SW480 (cell line): ENCODE data around the gene F11R.
A peak's percentile ranks its signal among the peaks of the same experiment; 100 is the strongest.
"Not testable (repeated sequence)": the region's sequence is repeated elsewhere in the genome, so short reads cannot be mapped to it uniquely, and the experiment has no call there.

Source experiments
- DNase-seq: peaks from one replicate; pipeline ENCODE4 v3.0.0-alpha.2; 2016; ENCODE audit warnings: low spot score

F11R gene

DNA sequence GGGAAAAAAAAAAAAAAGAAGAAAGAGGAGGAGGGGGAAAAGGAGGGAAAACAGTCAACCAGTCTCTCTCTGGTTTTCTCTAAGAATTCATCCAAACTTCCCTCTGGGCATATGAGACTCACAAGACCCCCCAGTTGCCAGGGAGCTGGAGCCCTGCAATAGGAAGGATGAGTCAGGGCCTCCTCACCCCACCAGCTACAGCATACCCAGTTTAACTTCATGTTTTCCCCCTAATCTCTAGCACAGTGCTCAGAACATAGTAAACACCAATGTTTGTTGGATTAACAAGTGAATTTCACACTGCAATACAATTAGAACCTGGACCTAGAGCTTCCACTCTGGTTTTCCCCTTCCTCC, 7.8 kb downstream of the F11R start:
- DNase-seq = no peak

DNA sequence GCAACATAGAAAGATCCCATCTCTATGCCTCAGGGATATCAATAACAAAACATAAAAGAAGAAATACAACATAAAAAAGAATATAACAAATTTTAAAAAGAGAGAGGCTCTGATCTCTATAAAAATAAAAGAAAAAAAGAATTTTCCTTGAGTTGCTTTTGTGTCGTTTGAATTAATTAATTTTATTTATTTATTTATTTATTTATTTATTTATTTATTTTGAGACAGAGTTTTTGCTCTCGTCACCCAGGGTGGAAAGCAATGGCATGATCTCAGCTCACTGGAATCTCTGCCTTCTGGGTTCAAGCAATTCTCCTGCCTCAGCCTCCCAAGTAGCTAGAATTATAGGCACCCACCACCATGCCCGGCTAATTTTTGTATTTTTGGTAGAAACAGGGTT, 8.5 kb downstream of the F11R start:
- no peak for DNase-seq

DNA sequence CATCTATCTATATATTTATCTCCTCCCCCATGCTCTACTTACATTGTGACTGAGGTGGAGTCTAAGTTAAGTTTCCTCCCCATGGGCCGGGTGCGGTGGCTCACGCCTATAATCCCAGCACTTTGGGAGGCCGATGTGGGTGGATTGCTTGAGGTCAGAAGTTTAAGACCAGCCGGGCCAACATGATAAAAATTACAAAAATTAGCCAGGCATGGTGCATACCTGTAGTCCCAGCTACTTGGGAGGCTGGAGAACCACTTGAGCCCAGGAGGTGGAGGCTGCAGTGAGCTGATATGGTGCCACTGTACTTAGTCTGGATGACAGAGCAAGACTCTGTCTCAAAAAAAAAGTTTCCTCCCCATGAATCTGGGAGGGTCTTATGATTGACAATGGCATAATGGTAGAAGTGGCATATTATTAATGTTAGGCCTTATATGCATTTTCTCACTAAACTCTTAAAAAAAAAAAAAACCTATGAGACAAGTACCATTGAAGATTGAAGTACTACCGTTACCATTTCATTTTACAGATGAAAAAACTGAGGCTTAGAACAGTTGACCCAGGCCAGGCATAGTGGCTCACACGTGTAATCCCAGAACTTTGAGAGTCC, 11.2 kb downstream of the F11R start:
- DNase-seq = no peak

DNA sequence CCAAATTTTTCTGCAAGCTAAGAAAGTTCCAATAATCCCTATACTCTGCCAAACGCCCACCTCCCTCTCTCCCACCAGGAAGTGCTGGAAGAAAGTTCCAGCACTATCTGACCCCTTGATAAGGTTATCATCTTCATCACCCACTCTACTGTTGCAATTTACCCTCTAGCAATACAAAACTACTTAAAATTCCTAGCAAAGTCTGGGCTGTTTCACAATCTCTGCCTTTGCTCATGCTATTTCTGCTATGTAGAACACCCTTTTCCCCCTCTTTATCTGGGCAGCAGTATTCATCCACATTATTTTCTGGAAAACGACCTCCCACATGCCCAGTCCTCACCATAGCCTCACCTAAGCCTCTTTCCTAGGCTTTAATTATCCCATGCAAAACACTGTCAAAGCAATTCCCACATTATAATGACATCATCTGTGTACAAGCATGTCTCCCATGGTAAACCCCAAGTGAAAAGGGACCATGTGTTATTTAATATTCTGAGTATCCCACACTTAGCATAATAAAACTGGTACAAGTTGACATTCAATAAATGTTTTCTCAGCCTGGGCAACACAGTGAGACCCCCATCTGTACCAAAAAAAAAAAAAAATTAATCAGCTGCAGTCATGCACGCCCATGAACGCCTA, 12.0 kb downstream of the F11R start:
- no peak for DNase-seq

DNA sequence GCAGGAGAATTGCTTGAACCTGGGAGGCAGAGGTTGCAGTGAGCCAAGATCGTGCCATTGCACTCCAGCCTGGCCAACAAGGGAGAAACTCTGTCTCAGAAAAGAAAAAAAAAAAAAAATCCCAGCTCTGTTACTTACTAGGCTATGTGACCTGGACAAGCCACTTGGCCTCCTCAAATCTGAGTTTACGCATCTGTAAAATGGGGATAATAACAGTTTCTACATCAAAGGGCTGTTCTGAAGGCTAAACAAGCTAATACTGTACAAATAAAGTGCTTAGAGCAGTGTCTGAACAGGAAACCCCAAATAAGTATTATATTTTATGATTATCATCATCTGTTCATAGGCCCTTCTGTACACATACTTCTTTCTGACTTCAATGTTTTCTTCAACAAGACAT, 13.6 kb downstream of the F11R start:
- DNase-seq = no peak

DNA sequence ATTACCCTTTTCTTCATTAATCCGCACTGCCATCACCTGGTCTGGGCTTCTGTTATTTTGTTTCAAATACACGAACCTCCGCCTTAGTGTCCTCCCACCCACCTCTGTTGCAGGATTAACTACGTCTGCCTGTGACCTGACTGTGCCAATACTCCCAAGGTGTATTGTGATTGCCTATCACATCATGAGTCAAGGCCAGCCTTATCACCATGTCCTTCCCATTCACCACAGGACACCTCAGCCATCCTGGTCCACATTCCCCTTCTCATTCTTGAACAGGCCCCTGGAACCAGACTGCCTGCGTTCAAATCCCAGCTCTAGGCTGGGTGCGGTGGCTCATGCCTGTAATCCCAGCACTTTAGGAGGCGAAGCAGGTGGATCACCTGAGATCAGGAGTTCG, 14.4 kb downstream of the F11R start:
- DNase-seq = no peak

DNA sequence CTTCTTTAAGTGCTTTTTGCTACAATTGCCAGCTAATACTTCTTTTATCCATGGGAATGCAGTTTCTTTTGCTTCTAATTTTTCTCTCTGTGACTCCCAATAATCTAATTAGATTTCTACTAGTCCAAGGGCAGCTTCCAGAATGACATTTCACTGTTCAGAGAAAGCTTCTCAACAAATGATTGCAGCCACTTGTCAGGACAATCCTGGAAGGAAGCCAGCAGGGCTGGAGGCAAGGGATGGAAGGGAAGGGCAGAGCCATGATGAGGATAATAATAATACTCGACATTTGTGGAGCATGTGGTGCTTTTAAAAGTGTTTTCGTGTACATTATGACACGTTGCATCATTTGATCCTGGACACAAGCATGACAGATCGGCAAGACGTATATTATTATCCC, 19.4 kb downstream of the F11R start:
- no peak for DNase-seq

DNA sequence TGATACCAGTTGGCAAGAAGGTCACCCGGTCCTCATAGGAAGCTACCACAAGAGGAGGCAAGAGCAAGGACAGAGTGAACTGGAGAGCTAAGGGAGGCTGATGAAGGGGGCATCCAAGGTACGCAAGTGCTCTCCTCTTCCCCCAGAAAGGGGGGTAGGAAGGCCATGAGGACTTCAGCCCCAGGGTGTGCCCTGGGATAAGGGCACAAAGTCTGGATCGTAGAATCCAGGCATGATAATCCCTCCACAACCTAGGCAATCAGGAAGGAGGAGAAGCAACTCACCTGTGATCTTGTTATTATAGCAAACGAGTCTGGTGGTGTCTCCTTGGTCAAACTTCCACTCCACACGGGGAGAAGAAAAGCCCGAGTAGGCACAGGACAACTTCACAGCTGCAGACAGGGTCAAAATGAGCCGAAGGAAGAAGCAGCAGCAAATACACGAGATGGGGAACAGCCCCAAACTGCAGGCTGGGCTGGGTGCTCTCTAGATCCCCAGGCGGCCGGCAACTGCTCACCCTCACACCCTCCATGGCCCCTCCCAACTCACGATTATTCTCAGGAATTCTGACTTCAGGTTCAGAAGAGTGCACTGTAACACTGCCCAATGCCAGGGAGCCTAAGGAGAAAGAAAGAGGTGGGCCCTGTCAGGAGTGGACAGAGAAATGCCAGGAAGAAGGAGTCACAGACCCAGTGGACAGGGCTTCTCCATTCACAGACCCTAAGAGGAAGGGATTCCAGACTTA, 20.0 kb downstream of the F11R start:
- no peak for DNase-seq

DNA sequence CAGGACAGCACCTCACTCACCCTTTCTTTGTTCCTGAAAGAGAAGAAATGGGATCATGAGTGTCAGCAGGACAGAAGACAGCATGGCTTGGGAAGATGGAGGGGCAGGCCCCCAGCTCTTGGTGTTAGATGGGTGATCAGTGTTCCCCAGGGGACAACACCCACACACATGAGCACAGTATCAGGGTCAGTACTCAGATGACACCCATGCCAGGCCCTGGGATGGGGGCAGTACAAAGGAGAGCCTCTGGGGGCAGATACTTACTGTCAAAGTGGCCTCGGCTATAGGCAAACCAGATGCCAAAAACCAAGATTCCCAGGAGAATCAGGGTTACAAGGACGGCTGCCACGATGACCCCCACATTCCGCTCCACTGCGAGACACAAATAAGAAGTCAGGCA, 21.6 kb downstream of the F11R start:
- DNase-seq = no peak

DNA sequence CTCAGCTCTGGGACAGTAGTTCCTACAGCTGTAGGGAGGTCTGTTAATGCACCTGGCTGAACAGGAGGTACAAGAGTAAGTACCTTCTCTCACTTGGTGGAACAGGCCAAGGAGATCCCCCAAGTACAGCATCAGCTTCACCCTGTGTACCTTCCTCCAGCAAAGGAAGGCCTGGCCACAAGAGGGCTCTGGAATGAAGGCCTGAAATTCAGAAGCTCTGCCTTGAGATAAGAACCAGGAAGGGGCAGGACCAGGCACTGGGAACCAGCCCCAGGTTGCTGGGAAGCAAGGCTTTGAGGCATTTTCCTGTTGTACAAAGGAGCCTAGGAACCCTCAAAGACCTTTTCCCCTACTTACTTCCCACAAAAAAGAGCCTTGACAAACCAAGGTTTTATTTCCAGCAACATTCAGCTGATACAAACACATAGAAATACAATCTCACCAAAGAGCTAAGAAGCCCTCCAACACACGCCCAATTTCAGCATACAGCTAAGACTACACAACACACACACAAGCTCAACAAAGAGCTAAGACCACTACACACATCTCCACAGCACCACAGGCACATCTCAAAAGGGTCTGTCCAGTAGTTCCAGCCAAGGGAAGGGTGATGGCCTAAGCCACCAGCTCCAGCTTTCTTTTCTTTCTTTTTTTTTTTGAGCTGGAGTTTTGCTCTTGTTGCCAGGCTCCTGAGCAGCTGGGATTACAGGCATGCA, 23.5 kb downstream of the F11R start:
- peak; percentile 38 for DNase-seq

DNA sequence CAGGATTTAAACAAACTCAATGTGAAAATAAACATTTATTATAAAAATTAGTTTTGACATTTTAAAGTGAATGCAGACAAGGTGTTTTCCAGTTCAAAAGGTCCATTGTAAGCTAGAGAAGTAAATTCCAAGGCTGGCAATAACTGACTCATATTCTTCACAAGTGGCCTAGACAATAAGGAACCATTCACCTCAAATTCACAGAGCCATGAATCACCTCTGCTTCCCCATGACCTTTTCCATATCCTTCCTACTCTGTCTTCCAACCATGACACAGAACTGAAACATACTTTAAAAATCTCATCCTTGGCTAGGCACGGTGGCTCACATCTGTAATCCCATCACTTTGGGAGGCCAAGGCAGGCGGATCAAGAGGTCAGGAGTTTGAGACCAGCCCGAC, 24.8 kb downstream of the F11R start:
- DNase-seq = peak; percentile 32

DNA sequence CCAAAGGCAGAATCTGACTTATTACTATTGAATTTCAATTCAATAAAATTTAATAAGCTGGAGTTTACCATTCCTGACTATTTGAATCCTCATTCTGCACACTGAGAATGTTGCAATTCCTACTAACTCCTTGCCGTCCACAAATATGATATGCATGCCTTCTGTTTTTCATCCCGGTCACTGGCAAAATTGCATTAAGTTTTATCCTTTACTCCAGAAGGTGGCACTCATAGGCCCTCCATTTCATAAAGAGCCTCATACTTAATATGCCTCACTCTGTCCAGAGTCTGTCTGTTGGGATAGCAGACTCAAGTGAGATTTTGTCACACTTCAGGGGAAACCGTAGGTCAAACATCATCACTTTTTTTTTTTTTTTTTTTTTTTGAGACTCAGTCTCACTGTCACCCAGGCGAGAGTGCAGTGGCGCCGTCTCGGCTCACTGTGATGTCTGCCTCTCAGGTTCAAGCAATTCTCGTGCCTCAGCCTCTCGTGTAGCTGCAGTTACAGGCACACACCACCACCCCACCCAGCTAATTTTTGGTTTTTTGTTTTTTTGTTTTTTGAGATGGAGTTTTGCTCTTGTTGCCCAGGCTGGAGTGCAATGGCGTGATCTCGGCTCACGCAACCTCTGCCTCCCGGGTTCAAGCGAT, 27.3 kb downstream of the F11R start:
- peak; percentile 48 for DNase-seq

DNA sequence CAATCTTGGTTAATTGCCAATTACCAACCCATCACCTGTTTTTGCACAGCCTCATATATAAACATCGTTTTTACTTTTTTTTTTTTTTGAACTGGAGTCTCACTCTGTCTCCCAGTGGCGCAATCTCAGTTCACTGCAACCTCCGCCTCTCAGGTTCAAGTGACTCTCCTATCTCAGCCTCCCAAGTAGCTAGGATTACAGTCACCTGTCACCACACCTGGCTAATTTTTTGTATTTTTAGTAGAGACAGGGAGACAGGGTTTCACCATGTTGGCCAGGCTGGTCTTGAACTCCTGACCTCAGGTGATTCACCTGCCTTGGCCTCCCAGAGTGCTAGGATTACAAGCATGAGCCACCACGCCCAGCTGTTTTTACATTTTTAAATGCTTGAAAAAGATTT, 28.9 kb downstream of the F11R start:
- DNase-seq = not testable (repeated sequence)

DNA sequence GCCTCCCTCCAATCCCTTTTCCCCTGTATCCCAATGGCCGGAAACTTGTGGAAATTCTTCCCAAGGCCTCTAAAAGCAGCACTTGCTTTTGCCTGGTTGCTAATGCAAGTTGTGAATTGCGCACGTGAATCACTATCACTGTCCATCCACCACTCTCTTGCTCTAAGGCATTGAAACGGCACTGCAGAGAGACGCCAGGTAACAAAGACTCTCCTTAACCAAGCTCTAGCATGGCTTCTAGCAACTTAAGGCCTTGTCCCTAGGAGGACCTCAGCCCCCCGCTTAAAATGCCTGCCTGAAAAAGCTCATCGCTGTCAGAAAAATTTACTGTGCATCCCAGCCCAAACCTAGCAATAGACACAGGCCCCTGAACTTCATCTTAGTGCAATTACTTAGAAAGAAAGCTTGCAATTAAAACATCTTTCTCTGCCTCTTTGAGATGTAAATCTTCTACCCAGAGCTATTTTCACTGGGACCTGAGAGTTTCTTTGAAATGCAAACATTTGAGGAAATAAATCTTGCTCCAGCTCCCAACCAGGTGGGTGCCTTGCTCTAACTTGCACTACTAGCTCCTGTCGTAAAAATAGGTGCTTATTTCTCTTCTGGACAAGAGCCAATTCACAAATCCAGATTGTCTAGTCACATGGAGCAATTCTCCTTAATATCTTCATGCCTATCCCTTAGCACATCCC, 33.4 kb downstream of the F11R start:
- DNase-seq = no peak

DNA sequence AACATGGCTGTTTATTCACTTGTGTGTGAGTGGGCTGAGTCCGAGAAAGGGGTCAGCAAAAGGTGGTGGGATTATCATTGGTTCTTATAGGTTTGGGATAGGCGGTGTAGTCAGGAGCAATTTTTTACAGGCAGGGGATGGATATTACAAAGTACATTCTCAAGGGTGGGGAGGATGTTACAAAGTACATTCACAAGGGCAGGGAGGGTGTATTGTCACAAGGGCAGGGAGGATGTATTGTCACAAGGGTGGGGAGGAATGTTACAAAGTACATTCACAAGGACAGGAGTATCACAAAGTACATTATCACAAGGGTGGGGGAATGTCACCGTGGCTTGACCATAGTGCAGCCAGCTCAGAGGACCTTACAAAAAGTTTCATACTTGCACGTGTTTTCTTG, 35.2 kb downstream of the F11R start:
- DNase-seq = no peak

DNA sequence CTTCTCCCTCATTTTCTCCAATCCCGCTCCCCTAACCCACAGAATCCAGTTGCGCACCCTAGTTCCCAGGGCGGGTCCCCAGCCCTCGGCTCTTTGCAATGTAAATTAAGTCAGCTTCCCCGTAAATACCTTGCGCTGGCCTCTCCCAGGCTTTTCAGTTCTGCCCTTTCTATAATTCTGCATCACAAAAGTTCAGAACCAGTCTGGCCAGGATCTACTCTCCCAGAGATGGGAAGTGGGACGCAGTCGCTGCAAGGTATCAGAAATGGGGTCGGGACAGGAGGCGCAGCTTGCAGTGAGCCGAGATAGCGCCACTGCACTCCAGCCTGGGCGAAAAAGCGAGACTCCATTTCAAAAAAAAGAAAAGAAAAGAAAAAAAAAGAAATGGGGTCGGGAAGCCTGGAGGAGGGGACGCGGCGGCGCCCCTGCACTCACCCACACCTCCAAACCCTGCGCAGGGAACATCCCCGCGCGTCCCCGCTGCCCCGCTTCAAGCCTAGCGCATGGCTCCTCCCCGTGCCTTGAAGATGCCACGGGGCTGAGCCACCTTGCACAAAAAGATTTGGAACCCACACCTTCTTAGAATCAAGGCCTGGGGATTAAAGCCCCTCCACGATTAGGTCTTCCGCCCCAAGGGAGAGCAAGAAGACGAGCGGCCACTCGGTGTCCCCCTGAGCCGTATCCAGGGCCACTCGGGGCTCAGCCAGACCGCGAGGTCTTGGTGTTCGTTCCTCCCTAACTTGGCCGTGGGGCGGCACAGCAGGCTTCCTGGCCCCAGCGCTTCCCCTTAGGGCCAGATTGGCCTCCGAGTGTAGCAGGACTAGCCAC, 39.2 kb downstream of the F11R start:
- no peak for DNase-seq

DNA sequence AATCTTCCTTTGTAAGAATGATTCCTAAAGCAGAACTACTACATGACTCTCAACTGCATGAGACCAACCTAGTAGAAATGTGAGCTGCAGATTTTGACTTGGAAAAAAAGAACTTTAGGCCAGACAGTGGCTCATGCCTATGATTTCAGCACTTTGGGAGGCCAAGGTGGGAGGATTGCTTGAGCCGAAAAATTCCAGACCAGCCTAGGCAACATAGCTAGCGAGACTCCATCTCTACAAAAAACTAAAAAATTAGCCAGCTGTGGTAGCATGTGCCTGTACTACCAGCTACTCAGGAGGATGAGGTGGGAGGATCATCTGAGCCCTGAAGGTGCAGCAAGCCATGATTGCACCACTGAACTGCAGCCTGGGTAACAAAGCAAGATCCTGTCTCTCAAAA, 41.7 kb downstream of the F11R start:
- DNase-seq = no peak

DNA sequence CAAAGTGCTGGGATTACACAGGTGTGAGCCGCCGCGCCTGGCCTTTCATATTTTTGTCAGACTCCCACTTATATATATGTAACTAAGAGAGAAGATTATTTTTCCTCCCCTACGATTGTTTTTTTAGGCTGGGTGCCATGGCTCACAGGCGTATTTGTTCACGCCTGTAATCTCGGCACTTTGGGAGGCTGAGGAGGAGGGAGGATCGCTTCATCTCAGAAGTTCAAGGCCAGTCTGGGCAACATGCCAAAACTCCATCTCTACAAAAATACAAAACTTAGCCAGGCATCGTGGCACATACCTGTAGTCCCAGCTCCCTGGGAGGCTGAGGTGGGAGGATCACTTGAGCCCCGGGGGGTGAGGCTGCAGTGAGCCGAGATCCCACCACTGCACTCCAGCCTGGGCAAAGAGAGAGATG, 42.4 kb downstream of the F11R start:
- no peak for DNase-seq

DNA sequence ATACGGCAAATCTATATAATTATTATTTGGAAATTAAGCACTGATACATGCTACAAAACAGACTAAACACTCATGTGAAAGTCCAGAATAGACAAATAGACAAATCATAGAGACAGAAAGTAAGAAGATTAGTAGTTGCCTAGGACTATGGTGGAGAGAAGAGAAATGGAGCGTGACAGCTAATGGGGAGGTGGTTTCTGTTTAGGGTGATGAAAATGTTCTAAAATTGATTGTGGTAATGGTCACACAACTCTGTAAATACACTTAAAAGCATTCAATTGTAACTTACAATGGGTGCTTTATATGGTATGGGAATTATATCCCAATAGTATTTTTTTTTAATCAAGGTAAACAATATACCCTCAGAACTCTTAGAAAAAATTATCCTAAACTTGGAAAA, 45.9 kb downstream of the F11R start:
- DNase-seq = no peak

DNA sequence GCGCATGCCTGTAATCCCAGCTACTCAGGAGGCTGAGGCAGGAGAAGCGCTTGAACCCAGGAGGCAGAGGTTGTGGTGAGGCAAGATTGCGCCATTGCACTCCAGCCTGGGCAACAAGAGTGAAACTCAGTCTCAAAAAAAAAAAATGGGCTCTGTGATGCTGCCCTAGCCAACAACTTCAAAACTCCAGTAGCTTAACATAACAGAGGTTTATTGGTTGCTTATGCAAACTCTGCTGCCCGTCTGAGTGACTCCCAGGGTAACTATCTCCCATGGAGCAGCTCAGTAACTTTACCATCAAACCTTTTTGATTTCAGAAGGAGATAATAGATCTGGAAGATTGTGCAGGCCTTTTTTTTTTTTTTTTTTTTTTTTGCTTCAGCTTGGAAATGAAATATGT, 47.5 kb downstream of the F11R start:
- no peak for DNase-seq

DNA sequence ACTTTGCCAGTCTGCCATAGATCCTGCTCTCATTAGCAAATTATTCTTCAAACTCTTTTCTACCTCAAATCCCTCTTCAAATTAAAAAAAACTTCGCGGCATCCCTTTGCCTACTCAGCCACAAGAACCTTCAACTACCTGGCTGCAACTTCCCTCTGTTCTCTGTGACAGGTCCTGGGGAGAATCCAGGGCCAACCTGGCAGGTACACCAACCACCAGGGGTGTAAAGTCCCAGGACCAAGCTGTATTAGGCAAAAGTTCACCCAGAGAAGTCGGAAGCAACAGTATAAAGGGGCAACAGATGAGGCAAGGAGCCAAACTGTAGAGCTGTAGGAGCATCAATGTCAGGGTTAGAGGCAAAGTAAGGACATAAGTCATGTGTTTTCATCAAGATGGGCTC, 48.0 kb downstream of the F11R start:
- DNase-seq = no peak
